ENCODE data around the gene THAP4. TPM values are rescaled to one million over a fixed set of nuclear protein-coding genes. Genes with fewer than 3 reads are reported as not detected.
A peak's percentile ranks its signal among the peaks of the same experiment; 100 is the strongest.

The THAP4 gene
- total and polyA plus RNA-seq, 2 of the 13 experiments (the other 11 are each of a cell fraction or from before 2014, with no cell fraction given), result 59.7 to 75.7 TPM

GRCh38 chr2:241641631-241642030, 4.7 kb upstream of the THAP4 start (continued):
- TF ChIP-seq SMC3 (IDR thresholded peaks at IDR 0.05; ENCODE audit: low read length) (peak; percentile 44; the same call in 1 of the 2 replicates), ZNF276 (CRISPR knock-in tag; IDR thresholded peaks at IDR 0.05; ENCODE audit: low read depth) (no peak), ZNF329 (CRISPR knock-in tag; IDR thresholded peaks at IDR 0.05; ENCODE audit: low read depth) (no peak), ZBTB33 (CRISPR knock-in tag; IDR thresholded peaks at IDR 0.05) (no peak), TBX2 (CRISPR knock-in tag; IDR thresholded peaks at IDR 0.05; ENCODE audit: borderline replicate concordance) (peak; percentile 98), ARID5B (CRISPR knock-in tag; IDR thresholded peaks at IDR 0.05) (no peak), SIN3B (IDR thresholded peaks at IDR 0.05; ENCODE audit: low read length) (no peak), ZFYVE20 (CRISPR knock-in tag; IDR thresholded peaks at IDR 0.05; ENCODE audit: borderline replicate concordance, low read depth) (no peak), CREB1 (IDR thresholded peaks at IDR 0.05) (0 out of 2 replicates have a peak, but pooled peaks have one; percentile 12), CREB1 (CRISPR knock-in tag; IDR thresholded peaks at IDR 0.05) (no peak), NR2C2 (CRISPR knock-in tag; IDR thresholded peaks at IDR 0.05; ENCODE audit: borderline replicate concordance) (peak; percentile 38; the same call in 1 of the 2 replicates), KDM5B (CRISPR knock-in tag; IDR thresholded peaks at IDR 0.05; ENCODE audit: borderline replicate concordance) (peak; percentile 61; the same call in 1 of the 2 replicates), RAD21 (CRISPR knock-in tag; IDR thresholded peaks at IDR 0.05) (peak; percentile 58; the same call in 1 of the 2 replicates), TRAFD1 (CRISPR knock-in tag; IDR thresholded peaks at IDR 0.05; ENCODE audit: borderline replicate concordance) (no peak), SOX5 (CRISPR knock-in tag; IDR thresholded peaks at IDR 0.05; ENCODE audit: borderline replicate concordance) (peak; percentile 47; the same call in 1 of the 2 replicates), ZBTB39 (CRISPR knock-in tag; IDR thresholded peaks at IDR 0.05) (0 out of 2 replicates have a peak, but pooled peaks have one; percentile 29), ZSCAN30 (CRISPR knock-in tag; IDR thresholded peaks at IDR 0.05) (no peak), NCOR1 (IDR thresholded peaks at IDR 0.05; ENCODE audit: borderline replicate concordance, low read length) (no peak)
